Measurements from ENCODE around the gene BIK. TPM values are rescaled to one million over a fixed set of nuclear protein-coding genes. Genes with fewer than 3 reads are reported as not detected.

BIK gene
- total RNA-seq, 1 donor from 2014 or later, result not detected

DNA sequence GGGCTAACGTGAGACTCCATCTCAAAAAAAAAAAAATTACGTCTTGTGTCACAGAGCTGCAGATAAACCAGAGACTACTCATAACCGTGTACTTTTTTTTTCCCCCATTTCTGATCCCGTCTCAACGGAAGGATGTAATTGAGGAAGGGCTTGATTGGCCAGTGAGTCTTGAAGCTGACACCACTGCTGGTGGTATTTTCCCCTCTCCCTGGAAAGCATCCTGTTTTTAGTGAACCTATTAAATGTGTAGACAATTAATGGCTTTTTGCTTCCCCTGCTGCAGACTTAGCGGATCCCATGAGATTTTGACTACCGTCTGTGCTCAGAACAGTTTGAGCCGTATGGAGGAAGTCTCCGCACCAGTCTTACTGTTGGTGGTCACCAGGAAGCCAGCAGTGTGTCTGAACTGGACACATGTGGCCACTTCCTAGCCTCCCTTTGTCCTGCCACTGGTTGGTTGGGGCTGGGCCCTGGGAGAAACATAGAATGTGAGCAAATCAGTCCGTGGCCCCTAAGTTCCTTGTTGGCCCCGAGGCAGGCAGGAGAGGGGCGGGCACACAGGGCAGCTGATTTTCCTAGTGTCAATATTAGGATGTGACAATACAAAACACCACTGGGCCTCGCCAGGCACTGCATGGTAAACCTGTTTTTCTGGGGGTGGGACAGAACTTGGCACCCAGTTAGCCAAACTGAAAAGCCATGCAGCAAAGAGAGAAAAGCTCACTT lies 3.1 kb downstream of the BIK start:
- Histone ChIP-seq H3K4me3 (no peak overlapping the region), H3K4me1 (peaks cover 26% of the 10 kb centered on the region), H3K9me3 (no peaks in the 10 kb centered on the region), H3K27me3 (no peaks in the 10 kb centered on the region), H3K27ac (no peak overlapping the region), H3K36me3 (no peaks in the 10 kb centered on the region)
- TF ChIP-seq POLR2AphosphoS5 (IDR thresholded peaks at IDR 0.05; ENCODE audit: insufficient read depth in 1 of 2, low read depth in 1 of 2) (no peak), CTCF (IDR thresholded peaks at IDR 0.05) (no peak), POLR2A (IDR thresholded peaks at IDR 0.05) (no peak)
- intact Hi-C loops (cut with DNase I), result no loop called here
- DNase-seq (ENCODE audit: extremely low spot score in 2 of 2), result no peak

- no peak for TF ChIP-seq POLR2A (IDR thresholded peaks at IDR 0.05)
- no peak for TF ChIP-seq POLR2AphosphoS5 (IDR thresholded peaks at IDR 0.05; ENCODE audit: insufficient read depth in 1 of 2, low read depth in 1 of 2)
- TF ChIP-seq CTCF (IDR thresholded peaks at IDR 0.05), result no peak
- no peak for DNase-seq (ENCODE audit: extremely low spot score in 2 of 2)
- Histone ChIP-seq H3K9me3 (no peaks in the 10 kb centered on the region), H3K27ac (no peak overlapping the region), H3K4me1 (peaks cover 22% of the 10 kb centered on the region), H3K36me3 (no peaks in the 10 kb centered on the region), H3K27me3 (no peaks in the 10 kb centered on the region), H3K4me3 (no peak overlapping the region)
- intact Hi-C loops (cut with DNase I), result no loop called here
These were observed 4.4 kb downstream of the BIK start for GRCh38 chr22:43114958-43115357.

GRCh38 chr22:43116932-43117331 lies 6.4 kb downstream of the BIK start:
- intact Hi-C loops (cut with DNase I), result no loop called here
- Histone ChIP-seq H3K9me3 (no peaks in the 10 kb centered on the region), H3K27ac (no peak overlapping the region), H3K27me3 (no peaks in the 10 kb centered on the region), H3K4me3 (no peak overlapping the region), H3K36me3 (no peaks in the 10 kb centered on the region), H3K4me1 (peaks cover 2% of the 10 kb centered on the region)
- no peak for DNase-seq (ENCODE audit: extremely low spot score in 2 of 2)
- no peak for TF ChIP-seq CTCF (IDR thresholded peaks at IDR 0.05)
- TF ChIP-seq POLR2A (IDR thresholded peaks at IDR 0.05), result no peak
- no peak for TF ChIP-seq POLR2AphosphoS5 (IDR thresholded peaks at IDR 0.05; ENCODE audit: insufficient read depth in 1 of 2, low read depth in 1 of 2)

DNA sequence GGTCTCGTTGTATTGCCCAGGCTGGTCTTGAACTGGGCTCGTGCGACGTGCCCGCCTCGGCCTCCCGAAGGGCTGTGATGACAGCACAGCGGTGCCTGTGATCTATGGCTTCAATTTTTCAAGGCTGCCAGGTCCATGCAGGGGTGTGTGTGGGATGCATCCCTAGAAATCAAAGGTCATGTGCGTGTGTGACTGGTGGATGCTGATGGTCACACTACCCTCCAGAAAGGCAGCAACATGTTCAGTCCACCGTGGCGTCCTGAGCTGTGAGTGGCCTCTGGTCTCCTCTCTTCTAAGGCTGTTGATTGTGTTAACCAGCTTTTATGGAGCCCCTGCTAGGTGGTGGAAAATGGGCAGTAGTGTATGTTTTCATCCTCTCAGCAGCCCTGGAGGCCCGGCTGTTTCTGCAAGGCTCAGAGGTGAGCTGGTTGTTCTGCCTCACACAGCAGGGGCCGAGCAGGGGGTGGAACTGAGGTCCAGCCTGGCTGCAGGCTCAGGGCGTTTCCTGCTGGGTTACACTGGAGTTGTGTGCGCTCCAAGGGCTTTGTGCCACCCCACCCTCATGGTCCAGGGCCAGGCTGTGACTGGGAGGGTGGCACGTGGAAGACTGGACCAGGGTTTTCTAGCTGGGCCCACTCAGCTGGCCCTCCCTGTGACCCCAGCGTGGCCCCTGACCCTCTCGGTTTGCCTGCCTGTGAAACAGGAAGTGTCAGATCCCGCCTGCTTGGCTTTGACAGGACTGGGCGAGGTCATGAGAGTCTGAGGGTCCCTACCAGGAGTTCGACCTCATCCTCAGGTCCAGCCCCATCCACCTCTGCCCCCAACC lies 7.7 kb downstream of the BIK start:
- H3K36me3 ChIP-seq, result no peaks in the 10 kb centered on the region
- H3K9me3 ChIP-seq, result no peaks in the 10 kb centered on the region
- no peak for DNase-seq (ENCODE audit: extremely low spot score in 2 of 2)
- no peaks in the 10 kb centered on the region for H3K4me1 ChIP-seq
- H3K27ac ChIP-seq, result no peak overlapping the region
- TF ChIP-seq POLR2AphosphoS5 (IDR thresholded peaks at IDR 0.05; ENCODE audit: insufficient read depth in 1 of 2, low read depth in 1 of 2), result no peak
- no peak for TF ChIP-seq POLR2A (IDR thresholded peaks at IDR 0.05)
- no peak for TF ChIP-seq CTCF (IDR thresholded peaks at IDR 0.05)
- H3K27me3 ChIP-seq, result no peaks in the 10 kb centered on the region
- intact Hi-C loops (cut with DNase I), result no loop called here
- no peak overlapping the region for H3K4me3 ChIP-seq

Measured in vagina (tissue), 2 donors.